Neural cell (in vitro differentiated cells): Measurements from ENCODE around the gene DLX1. TPM values are rescaled to one million over a fixed set of nuclear protein-coding genes. Genes with fewer than 3 reads are reported as not detected.
"Not testable (repeated sequence)": the region's sequence is repeated elsewhere in the genome, so short reads cannot be mapped to it uniquely, and the experiment has no call there.

Experiments
- H2AFZ ChIP-seq: fragments of 200-600, 300-800 bp; sonication (generic), shearing (Covaris generic); 2 replicates; pipeline ENCODE4 v1.6.0; 2014; ENCODE audit warnings: low read depth, mild to moderate bottlenecking, antibody characterized with exemption, low read length, moderate library complexity
- H3F3A ChIP-seq: fragments of 200-600 bp; shearing (Covaris generic); 2 replicates; pipeline ENCODE4 v1.6.1; 2016; ENCODE audit warnings: mild to moderate bottlenecking, moderate library complexity, mixed read lengths, antibody characterized with exemption, low read length; ENCODE audit not compliant: insufficient read depth, poor library complexity, severe bottlenecking
- H3K27ac ChIP-seq: fragments of 200-600, 300-800 bp; sonication (generic), shearing (Covaris generic); 2 replicates; pipeline ENCODE4 v1.5.1; 2014; ENCODE audit warnings: mild to moderate bottlenecking, low read length, moderate library complexity
- H3K27me3 ChIP-seq: fragments of 300-800, 200-600 bp; sonication (generic), shearing (Covaris generic); 2 replicates; pipeline ENCODE4 v1.6.0; 2014; ENCODE audit warnings: mild to moderate bottlenecking, low read depth, low read length, moderate library complexity; ENCODE audit not compliant: insufficient read depth
- H3K36me3 ChIP-seq: fragments of 300-800, 200-600 bp; sonication (generic), shearing (Covaris generic); 2 replicates; pipeline ENCODE4 v1.5.1; 2014; ENCODE audit warnings: mild to moderate bottlenecking, antibody characterized with exemption, low read length, moderate library complexity; ENCODE audit not compliant: insufficient read depth
- H3K4me2 ChIP-seq: fragments of 300-800, 200-600 bp; sonication (generic), shearing (Covaris generic); 2 replicates; pipeline ENCODE4 v1.6.0; 2014; ENCODE audit warnings: mild to moderate bottlenecking, low read length
- H3K4me3 ChIP-seq: fragments of 300-800, 200-600 bp; sonication (generic), shearing (Covaris generic); 2 replicates; pipeline ENCODE4 v1.5.1; 2014; ENCODE audit warnings: mild to moderate bottlenecking, low read length, moderate library complexity
- H3K79me2 ChIP-seq: fragments of 200-600 bp; shearing (Covaris generic); replicated peaks from 2 replicates; pipeline ENCODE4 v1.6.0; 2014; ENCODE audit warnings: mild to moderate bottlenecking, low read length, moderate library complexity; ENCODE audit not compliant: insufficient read depth
- H3K9ac ChIP-seq: fragments of 300-800, 200-600 bp; sonication (generic), shearing (Covaris generic); 2 replicates; pipeline ENCODE4 v1.6.1; 2016; ENCODE audit warnings: mild to moderate bottlenecking, low read length, mixed read lengths
- H3K9me2 ChIP-seq: fragments of 200-600 bp; shearing (Covaris generic); 2 replicates; pipeline ENCODE4 v1.6.1; 2016; ENCODE audit warnings: mild to moderate bottlenecking, low read length, mixed read lengths; ENCODE audit not compliant: insufficient read depth
- H3K9me3 ChIP-seq: fragments of 200-600, 300-800 bp; sonication (generic), shearing (Covaris generic); 2 replicates; pipeline ENCODE4 v1.6.1; 2016; ENCODE audit warnings: mild to moderate bottlenecking, mixed run types, low read length, moderate library complexity, mixed read lengths
- H4K20me1 ChIP-seq: fragments of 200-600 bp; shearing (Covaris generic); 2 replicates; pipeline ENCODE4 v1.6.1; 2016; ENCODE audit warnings: mild to moderate bottlenecking, mixed run types; ENCODE audit not compliant: insufficient read depth
- CTCF ChIP-seq: fragments of 450-650 bp; IDR thresholded peaks from 2 replicates; pipeline ENCODE4 v1.5.1; 2014; ENCODE audit warnings: antibody characterized with exemption, mild to moderate bottlenecking, moderate library complexity; ENCODE audit not compliant: poor library complexity, severe bottlenecking
- EP300 ChIP-seq: fragments of 450-650 bp; conservative IDR thresholded peaks from 2 replicates; pipeline ENCODE4 v1.6.1; 2014; ENCODE audit warnings: antibody characterized with exemption, mild to moderate bottlenecking, moderate library complexity; ENCODE audit not compliant: poor library complexity, severe bottlenecking
- EZH2 ChIP-seq: fragments of 200-600, 300-800 bp; shearing (Covaris generic), sonication (generic); IDR thresholded peaks from 2 replicates; pipeline ENCODE4 v1.6.1; 2014; ENCODE audit warnings: antibody characterized with exemption, low read length, borderline replicate concordance, mild to moderate bottlenecking; ENCODE audit not compliant: insufficient read depth, poor library complexity, severe bottlenecking
- MXI1 ChIP-seq: fragments of 450-650 bp; conservative IDR thresholded peaks from 2 replicates; pipeline ENCODE4 v1.6.1; 2014; ENCODE audit warnings: antibody characterized with exemption, mild to moderate bottlenecking; ENCODE audit not compliant: poor library complexity, severe bottlenecking
- POLR2AphosphoS5 ChIP-seq: IDR thresholded peaks from 2 replicates; pipeline ENCODE4 v1.6.1; 2012
- RAD21 ChIP-seq: fragments of 450-650 bp; conservative IDR thresholded peaks from 2 replicates; pipeline ENCODE4 v1.6.1; 2014; ENCODE audit warnings: antibody characterized with exemption, mild to moderate bottlenecking, moderate library complexity
- REST ChIP-seq: IDR thresholded peaks from 2 replicates; pipeline ENCODE4 v1.6.1; 2012; ENCODE audit warnings: borderline replicate concordance
- SMC3 ChIP-seq: fragments of 450-650 bp; conservative IDR thresholded peaks from 2 replicates; pipeline ENCODE4 v1.6.1; 2014; ENCODE audit warnings: antibody characterized with exemption, mild to moderate bottlenecking, moderate library complexity; ENCODE audit not compliant: poor library complexity
- TAF1 ChIP-seq: IDR thresholded peaks from 2 replicates; pipeline ENCODE4 v1.6.1; 2012; ENCODE audit warnings: low read depth
- polyA plus RNA-seq: library from polyadenylated mRNA; depleted of rRNA; stranded (reverse); fragments of >200 nt; gene quantifications from 2 replicates; pipeline ENCODE4 v1.2.3, GENCODE V29; 2014

The DLX1 gene
- polyA plus RNA-seq, 1 donor from 2014 or later = 67.3 TPM

- Histone ChIP-seq H3K9ac (peak overlapping the region; percentile 1), H3K36me3 (no peaks in the 10 kb centered on the region), H3K4me3 (peak overlapping the region; percentile 21), H3K9me2 (no peaks in the 10 kb centered on the region), H3K27ac (peak overlapping the region; percentile 44), H3K27me3 (no peaks in the 10 kb centered on the region), H4K20me1 (no peaks in the 10 kb centered on the region), H3K9me3 (no peaks in the 10 kb centered on the region), H3F3A (peaks cover 3% of the 10 kb centered on the region), H3K4me2 (peak overlapping the region; percentile 3), H3K79me2 (peaks cover 6% of the 10 kb centered on the region), H2AFZ (no peak overlapping the region)
- TF ChIP-seq RAD21 (peak; percentile 23), TAF1 (no peak), POLR2AphosphoS5 (peak; percentile 90), CTCF (no peak), SMC3 (peak; percentile 18), MXI1 (no peak), REST (peak; percentile 33), EZH2 (no peak), EP300 (peak; percentile 74)
These were observed 18.9 kb upstream of the DLX1 start for GRCh38 chr2:172066394-172066886.

GRCh38 chr2:172067905-172068304, 17.4 kb upstream of the DLX1 start:
- not testable (repeated sequence) for H3K4me2 ChIP-seq, H3K4me3 ChIP-seq, H3K27me3 ChIP-seq, H3K36me3 ChIP-seq, H3K27ac ChIP-seq, H3K9me2 ChIP-seq, H4K20me1 ChIP-seq, H3K9me3 ChIP-seq, H2AFZ ChIP-seq, H3K79me2 ChIP-seq, H3F3A ChIP-seq, H3K9ac ChIP-seq

- Histone ChIP-seq H3K9me3 (no peaks in the 10 kb centered on the region), H3K79me2 (peaks cover 6% of the 10 kb centered on the region), H3K36me3 (no peaks in the 10 kb centered on the region), H3K9me2 (no peaks in the 10 kb centered on the region), H3K4me2 (peak overlapping the region; percentile 24), H3K27me3 (no peaks in the 10 kb centered on the region), H3K9ac (peak overlapping the region; percentile 46), H3K4me3 (peak overlapping the region; percentile 46), H3K27ac (peak overlapping the region; percentile 81), H4K20me1 (no peaks in the 10 kb centered on the region), H3F3A (peaks cover 10% of the 10 kb centered on the region), H2AFZ (no peak overlapping the region)
- TF ChIP-seq EZH2 = no peak
- no peak for TF ChIP-seq REST
- no peak for TF ChIP-seq CTCF
- no peak for TF ChIP-seq POLR2AphosphoS5
- no peak for TF ChIP-seq MXI1
- no peak for TF ChIP-seq RAD21
These were observed 14.4 kb upstream of the DLX1 start for GRCh38 chr2:172070936-172071335.
